Lung (tissue), 12 donors: ENCODE results near the gene LSS. TPM values are rescaled to one million over a fixed set of nuclear protein-coding genes. Genes with fewer than 3 reads are reported as not detected.
"Not testable (repeated sequence)": the region's sequence is repeated elsewhere in the genome, so short reads cannot be mapped to it uniquely, and the experiment has no call there.

Experiments used
- ATAC-seq: fragments of 200-7000 bp; cut with Tn5 transposase; one replicate; pipeline ENCODE4 v1.9.1; 2020; ENCODE audit warnings: moderate number of reproducible peaks; ENCODE audit not compliant: insufficient read depth, low FRiP score
- DNase-seq, 3 donors: peaks; one replicate each; pipeline ENCODE4 v3.0.0-alpha.2; 2013 to 2017
- H3K27ac ChIP-seq, 2 donors: one replicate each; pipeline ENCODE4 v1.5.1; 2013; ENCODE audit warnings: mild to moderate bottlenecking in 2 of 2, moderate library complexity in 2 of 2, control low read depth in 1 of 2, inconsistent platforms in 1 of 2, low read depth in 1 of 2, low read length in 1 of 2
- H3K27me3 ChIP-seq, 3 donors: one replicate each; pipeline ENCODE4 v1.5.1; 2013; ENCODE audit warnings: low read length in 2 of 3; ENCODE audit not compliant: control insufficient read depth in 3 of 3, insufficient read depth in 3 of 3
- H3K36me3 ChIP-seq, 4 donors: one replicate each; pipeline ENCODE4 v1.5.1; 2013; ENCODE audit warnings: low read length in 4 of 4, mild to moderate bottlenecking in 1 of 4, moderate library complexity in 1 of 4; ENCODE audit not compliant: control insufficient read depth in 4 of 4, insufficient read depth in 4 of 4
- H3K4me1 ChIP-seq, 5 donors: one replicate each; pipeline ENCODE4 v1.5.1; 2013; ENCODE audit warnings: low read length in 5 of 5, mild to moderate bottlenecking in 2 of 5, moderate library complexity in 1 of 5; ENCODE audit not compliant: control insufficient read depth in 5 of 5, insufficient read depth in 5 of 5
- H3K4me3 ChIP-seq: one replicate; pipeline ENCODE4 v1.5.1; 2013; ENCODE audit warnings: mild to moderate bottlenecking, control low read depth, moderate library complexity
- H3K9ac ChIP-seq, 2 donors: one replicate each; pipeline ENCODE4 v1.5.1; 2013; ENCODE audit warnings: low read length in 2 of 2, control low read depth in 1 of 2; ENCODE audit not compliant: insufficient read depth in 1 of 2
- H3K9me3 ChIP-seq, 4 donors: one replicate each; pipeline ENCODE4 v1.5.1; 2013; ENCODE audit warnings: low read length in 3 of 4, mild to moderate bottlenecking in 1 of 4, moderate library complexity in 1 of 4; ENCODE audit not compliant: control insufficient read depth in 4 of 4, insufficient read depth in 3 of 4
- CTCF ChIP-seq: IDR thresholded peaks from 2 replicates; pipeline ENCODE4 v1.5.1; 2012; ENCODE audit warnings: mild to moderate bottlenecking; ENCODE audit errors: control extremely low read depth, extremely low read depth
- WGBS, 2 donors: extraction: QIAGEN DNeasy Blood & Tissue Kit; methylation state at CpG; one replicate each; pipeline ENCODE4 v1.1.7; 2013; 5-methylcytosine and 5-hydroxymethylcytosine counted together
- polyA plus RNA-seq, 2 donors: library from polyadenylated mRNA; stranded (reverse); fragments of 200-250 nt; gene quantifications; one replicate each; pipeline ENCODE4 v1.2.1, GENCODE V29; 2013
- total RNA-seq, 2 donors: library from RNA; depleted of rRNA in 1 of 2; stranded (reverse); fragments of >200 nt in 1 of 2; gene quantifications; one replicate each; pipeline ENCODE4 v1.2.1, GENCODE V29; 2014 to 2021
- donor health status: control.
- donor health status: control.
- donor health status: Bipolar disorder and iron deficiency.
- donor health status: healthy.
- donor health status: DM: yes; HTN: yes; CAD: no.

The LSS gene
- total and polyA plus RNA-seq, 4 donors = 54.6 to 152 (median 98.8) TPM

GRCh38 chr21:46183910-46184624 lies 44.5 kb downstream of the LSS start, which contains the start of gene SPATC1L:
SPATC1L (minus strand) TSS chr21:46184459; CDS start chr21:46182816, 1,643 bp downstream.
- Histone ChIP-seq H3K9ac (peak within 1 kb of the TSS; percentile 31 to 93), H3K27me3 (no peaks in the 10 kb centered on the region), H3K4me3 (peak within 1 kb of the TSS; percentile 59), H3K27ac (peak within 1 kb of the TSS; percentile 68 to 89), H3K4me1 (peaks cover 0 to 10% (median 7%) of the 10 kb centered on the region in 5 donors), H3K9me3 (no peaks in the 10 kb centered on the region), H3K36me3 (peaks cover 0 to 3% (median under 1%) of the 10 kb centered on the region in 4 donors)
- ATAC-seq = peak; percentile 73
- 1 to 4% methylated on average over 20 to 21 of the region's 24 CpGs for WGBS, 2 donors
- TF ChIP-seq CTCF = no peak
- peak; percentile 89 to 98 (median 96) for DNase-seq

- H3K4me3 ChIP-seq, DNase-seq, H3K36me3 ChIP-seq, H3K4me1 ChIP-seq, ATAC-seq, H3K9ac ChIP-seq, H3K27ac ChIP-seq, H3K27me3 ChIP-seq, H3K9me3 ChIP-seq: not testable (repeated sequence)
- WGBS, 2 donors = 63 to 77% methylated on average over 5 to 7 of the region's 13 CpGs
Observed at GRCh38 chr21:46183337-46183909, 45.2 kb downstream of the LSS start.

GRCh38 chr21:46182548-46183336 lies 45.8 kb downstream of the LSS start:
- TF ChIP-seq CTCF = no peak
- WGBS, 2 donors = 90 to 94% methylated on average over 43 to 44 of the region's 44 CpGs
- DNase-seq (peak in 2 of 3 donors; percentile 15 to 37), ATAC-seq (no peak)
- Histone ChIP-seq H3K4me3 (no peak overlapping the region), H3K27ac (no peak overlapping the region), H3K27me3 (no peaks in the 10 kb centered on the region), H3K4me1 (peaks cover 0 to 10% (median 7%) of the 10 kb centered on the region in 5 donors), H3K9ac (no peak overlapping the region), H3K36me3 (peaks cover 0 to under 1% (median 0%) of the 10 kb centered on the region in 4 donors), H3K9me3 (no peaks in the 10 kb centered on the region)
